DMS79 treated with DMSO at 0.1 percent for 48 hours (cell line): ENCODE results near the gene HOXB7.

Experiments used
- DNase-seq: peaks from one replicate; lab custom pipeline; 2025; lab: John Stamatoyannopoulos, UW

Gene HOXB7

DNA sequence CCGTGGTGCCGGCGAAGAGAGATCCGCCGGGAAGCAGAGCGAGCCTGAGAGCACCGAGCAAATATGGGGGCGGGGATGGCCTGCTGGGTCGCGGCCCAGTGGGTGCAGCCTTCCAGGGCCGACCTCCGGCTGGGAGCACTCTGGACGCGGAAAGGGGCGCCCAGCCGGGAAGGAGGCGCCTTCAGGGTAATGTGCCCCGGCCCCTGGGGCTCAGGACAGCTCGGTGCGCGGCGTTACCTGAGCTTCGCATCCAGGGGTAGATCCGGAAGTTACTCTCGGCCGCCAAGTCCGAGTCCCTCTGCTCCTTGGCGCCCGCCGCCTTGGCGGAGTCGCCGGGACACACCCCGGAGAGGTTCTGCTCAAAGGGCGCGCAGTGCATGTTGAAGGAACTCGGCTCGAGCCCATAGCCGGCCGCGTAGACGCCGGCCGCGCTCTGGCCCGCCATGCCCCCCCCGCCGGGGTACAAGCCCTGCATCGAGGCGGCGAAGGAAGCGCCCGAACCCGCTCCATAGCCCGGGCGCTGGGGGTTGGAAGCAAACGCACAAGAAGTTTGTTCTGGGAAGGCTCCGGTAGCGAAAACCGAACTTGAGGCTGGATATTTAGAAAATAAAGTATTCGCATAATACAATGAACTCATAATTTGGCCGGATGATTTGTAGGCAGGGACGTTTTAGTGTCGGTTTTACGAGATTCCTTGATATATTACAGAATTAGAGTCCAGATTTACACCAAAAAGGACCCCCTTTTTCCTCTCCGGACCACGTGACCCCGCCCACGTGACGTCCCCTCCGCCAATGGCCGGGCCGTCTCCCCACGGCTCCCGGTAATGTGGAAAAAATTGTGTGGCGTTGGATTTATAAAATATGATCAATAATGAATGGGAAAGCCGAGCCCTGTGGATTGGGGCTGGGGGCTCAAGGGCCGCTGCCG, at the start of gene HOXB7:
Gene HOXB7, minus strand, starts transcription at position 736 of the 930 bp plus-strand sequence. Its CDS starts 99 bp downstream, at position 637.
- DNase-seq: peak; percentile 62

DNA sequence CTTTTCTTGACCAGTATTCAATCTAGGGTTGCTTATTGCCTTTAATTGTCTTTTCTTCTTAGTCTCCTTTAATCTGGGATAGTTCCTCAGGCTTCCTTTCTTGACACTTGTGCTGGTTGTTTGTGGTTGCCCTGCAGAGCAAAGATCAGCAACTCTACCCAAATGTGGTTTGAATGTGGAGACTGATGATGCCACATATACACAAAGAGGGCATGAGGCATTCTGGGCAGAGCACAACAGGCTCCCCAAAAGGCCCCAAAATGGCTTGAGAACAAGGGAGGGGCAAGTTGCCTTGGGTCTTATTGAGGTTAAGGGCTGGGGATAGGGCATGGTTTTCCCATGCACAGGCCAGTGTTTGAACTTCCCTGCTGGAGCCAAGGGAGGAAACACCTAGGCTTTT, 45.1 kb upstream of the HOXB7 start:
- DNase-seq: no peak

DNA sequence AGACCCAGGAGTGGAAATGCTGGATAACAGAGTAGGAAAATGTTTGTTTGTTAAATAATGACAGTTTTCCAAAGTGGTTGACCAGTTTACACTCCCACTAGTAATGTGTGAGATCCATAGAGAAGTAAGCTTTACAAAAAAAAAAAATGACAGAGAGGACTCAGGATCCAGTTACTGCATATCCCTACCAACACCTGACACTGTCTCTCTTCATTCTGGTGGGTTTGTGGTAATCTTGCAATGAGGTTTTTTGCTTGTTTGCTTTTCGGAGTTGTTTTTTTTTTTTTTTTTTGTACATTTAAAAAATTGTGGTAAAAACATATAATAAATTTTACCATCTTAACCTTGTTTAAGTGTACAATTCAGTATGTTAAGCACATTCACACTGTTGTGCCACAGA, 38.9 kb upstream of the HOXB7 start:
- DNase-seq: no peak

DNA sequence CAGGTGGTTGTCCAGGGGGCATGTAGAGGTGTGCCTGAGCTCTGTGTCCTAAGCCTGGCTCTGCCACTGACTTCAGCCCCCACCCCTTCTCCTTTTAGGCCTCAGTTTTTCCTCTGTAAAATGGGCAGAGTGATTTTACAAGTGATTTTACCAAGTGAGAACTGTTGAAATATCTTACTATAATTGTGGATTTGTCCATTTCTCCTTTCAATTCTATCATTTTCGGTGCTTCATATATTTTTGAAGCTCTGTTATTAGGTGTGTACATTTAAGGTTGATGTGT, 37.1 kb upstream of the HOXB7 start:
- no peak for DNase-seq

DNA sequence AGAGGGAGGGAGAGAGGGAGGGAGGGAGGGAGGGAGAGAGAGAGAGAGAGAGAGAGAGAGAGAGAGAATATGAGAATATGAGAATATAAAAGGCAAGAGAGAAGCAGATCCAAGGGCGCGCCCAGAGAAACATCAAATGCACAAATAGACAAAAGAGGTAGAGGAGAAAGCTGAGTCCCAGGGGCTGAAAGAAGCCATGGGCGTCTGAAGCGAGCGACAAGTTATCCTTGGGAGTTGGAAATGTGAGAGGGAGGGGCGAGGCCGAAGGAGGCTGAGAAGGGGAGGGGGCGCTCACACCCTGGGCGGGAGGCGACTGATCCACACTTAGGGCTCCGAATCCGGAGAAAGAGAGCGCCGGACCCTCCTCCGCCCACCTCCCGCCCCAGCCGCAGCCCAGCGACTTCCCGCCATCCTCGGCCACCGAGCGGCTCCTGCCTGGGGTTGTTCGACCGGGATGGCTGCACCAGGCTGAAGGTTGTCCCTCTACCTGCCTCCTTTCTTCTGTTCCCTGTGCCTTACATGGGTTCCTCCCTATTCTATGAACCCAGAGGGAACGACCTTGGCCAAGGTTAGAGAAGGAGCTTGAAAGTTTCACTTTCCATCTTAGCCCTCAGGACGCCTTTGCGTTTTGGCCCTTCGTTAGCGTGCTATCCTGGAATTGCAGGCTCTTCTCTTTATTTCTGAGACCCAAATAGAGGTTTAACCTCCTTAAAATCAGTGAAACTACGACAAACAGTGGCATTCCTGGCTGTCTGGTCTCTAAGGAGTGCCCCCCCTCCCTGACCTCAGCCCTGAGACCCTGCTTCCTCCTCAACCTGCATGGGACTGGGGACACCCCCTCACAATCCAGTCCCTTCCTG, 36.5 kb upstream of the HOXB7 start:
- DNase-seq: peak; percentile 76

DNA sequence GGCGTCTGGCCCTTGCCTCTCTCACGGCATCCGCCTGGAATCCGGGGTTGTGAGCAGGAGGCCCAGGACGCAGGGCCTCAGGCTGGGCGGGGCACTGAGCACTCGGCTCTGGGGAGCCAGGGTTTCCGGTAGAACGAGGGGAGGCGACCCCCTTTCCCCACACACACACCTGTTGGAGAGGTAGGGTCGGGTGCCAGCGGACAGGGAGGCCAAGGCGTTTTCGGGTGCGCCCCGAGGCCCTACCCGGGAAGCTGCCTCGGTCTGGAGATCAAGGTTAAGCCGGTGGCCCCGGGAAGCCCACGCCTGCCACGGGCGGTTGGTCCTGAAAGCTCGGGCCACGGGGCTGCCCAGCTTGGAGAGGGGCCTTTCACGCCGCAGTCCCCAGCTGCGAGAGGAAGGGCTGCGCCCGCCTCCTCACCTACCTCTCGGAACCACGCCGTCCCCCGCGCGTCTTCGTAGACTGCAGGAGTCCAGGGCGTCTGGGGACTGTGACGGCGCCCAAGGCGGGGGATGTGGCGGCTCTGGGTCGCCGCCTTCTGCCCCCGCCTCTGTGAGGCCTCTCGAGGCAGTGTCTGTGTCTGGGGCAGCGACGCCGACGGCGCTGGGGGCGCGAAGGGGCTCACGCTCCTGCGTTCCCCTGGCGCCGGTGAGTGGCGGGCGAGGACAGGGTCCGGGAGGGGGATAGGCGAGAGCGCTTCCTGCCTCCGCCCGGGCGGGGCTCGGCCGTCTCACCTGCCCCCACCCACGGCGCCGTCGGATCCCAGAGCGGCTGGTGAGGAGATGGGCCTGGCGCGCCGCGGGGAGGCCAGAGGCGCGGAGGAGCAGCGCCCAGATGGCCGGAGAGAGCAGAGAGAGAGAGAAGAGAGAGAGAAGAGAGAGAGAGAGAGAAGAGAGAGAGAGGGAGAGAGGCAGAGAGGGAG, 35.6 kb upstream of the HOXB7 start:
- peak; percentile 53 for DNase-seq

DNA sequence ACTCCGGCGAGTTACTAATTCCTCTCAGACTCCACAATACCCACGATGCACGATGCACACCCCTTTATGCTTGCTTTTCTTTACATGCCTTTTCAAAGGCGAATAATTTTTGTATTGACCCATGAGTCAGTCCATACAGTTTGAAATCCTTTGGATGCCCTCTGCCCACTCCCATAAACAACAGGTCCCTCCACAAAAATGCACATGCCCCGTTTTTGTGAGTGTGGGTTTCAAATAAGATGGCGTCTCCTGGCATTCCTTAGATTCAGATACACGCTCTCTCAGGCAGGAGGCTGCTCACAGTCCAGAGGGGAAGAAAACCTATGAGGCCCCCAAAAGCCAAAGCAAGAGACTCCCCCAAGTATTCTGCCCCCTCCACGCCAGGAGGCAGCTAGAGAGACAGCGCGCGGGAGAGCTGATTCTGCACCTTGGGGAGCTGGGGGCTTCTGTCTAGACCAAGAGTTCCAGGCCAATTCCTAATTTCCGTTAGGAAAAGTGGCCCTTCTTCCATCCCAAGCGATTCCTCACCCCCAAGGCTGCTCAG, 34.9 kb upstream of the HOXB7 start:
- DNase-seq: peak; percentile 22

DNA sequence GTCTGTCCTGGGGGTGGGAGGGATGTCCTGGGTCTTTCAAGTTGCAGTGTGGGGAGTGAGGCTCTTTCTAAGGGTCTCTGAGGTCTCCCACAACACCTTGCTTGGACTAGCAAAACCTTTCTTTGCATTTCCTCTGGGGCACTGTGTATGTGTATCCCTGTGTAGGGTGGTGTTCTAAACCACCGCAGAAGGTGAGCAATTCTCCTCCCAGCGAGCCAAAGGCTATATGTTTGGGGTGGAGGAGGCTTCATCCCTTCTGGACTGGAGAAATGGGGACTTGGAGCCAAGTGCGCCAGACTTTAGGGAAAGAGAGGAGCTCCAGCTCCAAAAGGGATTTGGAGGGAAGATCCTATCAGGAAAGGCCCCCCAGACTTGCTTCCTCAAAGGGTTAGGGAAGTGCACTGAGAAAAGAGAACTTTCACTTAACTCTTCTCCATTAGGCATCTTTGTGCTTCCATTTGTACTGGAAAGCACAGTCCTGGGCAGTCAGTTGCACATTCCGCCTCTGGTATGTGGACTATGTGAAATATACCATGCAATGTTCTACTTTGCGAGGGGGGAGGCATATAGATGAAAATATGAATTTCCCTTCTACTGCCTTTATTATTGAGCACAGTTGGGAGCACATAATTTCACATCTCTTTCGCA, 34.2 kb upstream of the HOXB7 start:
- DNase-seq: no peak

DNA sequence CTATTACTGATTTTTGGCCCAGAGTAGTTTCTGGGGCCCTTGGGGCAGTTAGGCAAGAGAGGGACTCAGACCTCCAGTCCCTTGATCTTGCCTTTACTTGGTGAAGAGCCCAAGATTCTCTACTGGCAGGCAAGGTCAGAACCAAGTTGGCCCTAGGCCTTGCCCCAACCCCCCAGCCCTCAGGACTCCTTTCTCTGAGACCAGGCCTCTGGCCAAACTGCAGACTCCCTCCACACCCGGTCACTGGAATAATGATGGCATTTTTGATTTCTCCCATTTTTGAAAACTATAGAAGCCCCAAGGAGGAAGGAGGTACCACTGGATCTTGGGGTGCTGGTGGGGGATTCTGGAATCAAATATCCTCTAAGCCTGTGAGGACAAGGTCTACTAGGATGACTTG, 33.3 kb upstream of the HOXB7 start:
- DNase-seq: no peak

DNA sequence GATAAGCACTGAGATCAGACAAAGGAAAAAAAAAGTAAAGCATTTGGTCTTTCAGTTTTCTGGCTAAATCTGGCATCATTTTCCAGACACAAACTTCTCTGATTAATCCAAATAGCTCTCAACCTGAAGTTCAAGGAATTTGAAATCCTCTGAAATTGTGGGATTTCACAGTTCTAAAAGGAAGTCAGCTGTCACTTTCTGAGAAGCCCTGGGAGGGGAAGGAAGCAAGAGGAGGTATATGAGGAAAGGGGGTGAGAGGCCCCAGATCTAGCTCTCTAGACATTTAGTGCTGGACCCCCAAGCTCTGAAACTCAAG, 32.8 kb upstream of the HOXB7 start:
- no peak for DNase-seq

DNA sequence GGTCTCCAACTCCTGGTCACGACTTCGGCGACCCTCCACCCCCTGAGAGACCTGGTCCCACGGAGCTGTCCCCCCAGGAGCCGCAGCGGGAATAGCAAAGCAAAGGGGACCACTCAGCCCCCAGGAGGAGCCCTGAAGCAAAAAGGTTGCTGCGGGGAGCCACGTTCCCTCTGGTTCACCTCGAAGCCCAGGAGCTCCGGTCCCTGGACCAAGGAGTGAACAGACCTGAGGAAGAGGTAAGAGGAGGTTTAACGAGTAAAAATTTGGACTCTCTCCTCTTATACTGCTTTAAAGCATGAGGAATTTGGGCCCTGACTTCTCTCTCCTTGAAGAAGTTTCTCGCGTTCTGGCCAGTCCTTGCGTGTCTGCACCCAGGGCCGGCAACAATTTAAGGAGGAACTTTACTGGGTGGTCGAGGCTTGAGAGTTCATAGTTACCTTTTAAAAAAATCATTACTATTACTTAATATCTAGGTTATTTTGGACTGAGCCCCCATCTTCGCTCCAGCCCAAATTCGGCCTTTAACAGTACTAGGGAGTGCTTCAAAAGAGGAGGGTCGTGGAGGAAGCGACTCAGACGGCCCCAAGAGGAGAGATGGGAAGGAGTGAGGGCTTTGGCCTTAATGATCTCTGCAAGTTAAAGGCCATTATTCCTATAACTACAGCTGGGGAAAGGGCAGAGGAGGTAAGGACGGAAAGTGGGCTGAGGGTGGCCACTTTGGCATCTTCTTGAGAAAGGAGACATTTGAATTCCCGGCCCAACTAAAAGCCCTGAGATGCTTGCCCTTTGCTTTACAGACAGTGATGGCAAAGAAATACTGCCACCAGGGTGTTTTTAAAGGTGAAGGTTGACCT, 32.3 kb upstream of the HOXB7 start:
- no peak for DNase-seq

DNA sequence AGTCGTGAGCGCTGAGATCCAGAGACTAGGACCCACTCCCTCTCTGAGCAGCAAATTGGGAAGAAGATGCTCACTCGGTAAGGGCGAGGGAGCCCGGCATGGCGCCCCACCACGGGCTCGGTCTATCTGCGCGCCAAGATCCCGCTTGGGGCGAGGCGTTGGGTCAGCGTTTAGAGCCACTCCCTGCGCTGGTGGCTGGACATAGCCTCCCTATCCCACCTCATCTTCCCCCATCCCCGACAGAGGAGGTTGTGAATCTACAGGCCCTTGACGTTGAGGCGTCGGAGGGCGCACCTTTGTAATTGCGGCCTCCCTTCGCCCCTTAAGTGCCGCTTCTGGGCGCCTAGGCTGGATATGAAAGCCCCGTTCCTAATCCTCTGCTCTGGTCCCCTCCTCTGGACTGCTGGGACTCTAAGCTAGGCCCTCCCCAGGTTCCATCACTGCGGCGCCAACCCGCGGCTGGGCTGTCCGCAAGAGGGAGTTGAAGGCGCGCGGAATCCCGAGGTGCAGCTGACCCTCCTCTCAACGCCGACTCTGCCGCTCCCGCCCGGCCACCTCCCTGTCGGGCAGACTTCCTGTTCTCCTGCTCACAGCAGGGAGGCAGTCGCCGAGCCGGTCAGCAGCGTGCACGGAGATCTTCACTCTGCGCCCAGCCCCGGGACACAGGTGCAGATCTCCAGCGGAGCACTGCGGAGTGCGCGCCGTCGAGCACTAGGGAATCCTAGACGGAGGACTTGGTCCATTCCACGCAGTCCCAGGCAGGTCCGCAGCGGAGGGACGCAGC, 31.4 kb upstream of the HOXB7 start:
- DNase-seq: no peak

DNA sequence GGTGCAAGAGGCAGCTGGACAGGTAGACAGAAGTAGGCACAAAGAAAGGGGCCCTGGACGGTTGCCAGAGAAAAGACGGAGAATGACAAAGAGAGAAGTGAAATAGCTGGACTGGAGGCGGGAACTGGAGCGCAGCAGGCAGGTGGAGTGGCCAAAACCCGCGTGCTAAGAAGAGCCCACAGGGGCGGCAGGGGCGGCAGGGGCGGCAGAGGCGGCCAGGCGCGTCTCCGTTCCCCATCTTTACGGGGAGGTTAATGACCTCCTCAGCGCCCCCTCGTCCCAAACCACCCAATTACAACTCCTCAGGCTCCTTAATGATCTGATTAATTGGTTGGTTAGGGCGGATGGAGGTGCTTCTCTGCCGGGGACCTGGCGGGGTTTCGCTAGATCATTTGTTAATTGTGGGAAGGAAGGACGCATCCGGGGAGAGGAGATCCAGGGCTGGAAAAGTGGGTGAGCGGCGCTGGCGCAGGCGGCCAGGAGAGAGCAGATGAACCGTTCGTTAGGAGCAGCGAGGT, 30.8 kb upstream of the HOXB7 start:
- DNase-seq: no peak

DNA sequence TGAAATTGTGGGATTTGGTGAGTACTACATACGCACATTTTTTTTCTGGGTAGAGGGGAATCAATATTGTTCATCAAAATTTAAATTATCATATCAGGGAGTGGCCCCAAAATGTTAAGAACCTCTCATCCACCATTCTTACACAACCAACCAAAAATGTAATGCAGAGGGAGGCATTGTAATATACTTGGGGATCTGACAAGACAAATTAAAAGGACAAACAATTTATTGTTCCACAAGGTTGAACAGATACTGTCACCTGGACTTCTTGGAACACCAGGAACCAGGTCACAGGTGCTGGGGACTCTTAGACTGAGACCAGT, 30.0 kb upstream of the HOXB7 start:
- no peak for DNase-seq

DNA sequence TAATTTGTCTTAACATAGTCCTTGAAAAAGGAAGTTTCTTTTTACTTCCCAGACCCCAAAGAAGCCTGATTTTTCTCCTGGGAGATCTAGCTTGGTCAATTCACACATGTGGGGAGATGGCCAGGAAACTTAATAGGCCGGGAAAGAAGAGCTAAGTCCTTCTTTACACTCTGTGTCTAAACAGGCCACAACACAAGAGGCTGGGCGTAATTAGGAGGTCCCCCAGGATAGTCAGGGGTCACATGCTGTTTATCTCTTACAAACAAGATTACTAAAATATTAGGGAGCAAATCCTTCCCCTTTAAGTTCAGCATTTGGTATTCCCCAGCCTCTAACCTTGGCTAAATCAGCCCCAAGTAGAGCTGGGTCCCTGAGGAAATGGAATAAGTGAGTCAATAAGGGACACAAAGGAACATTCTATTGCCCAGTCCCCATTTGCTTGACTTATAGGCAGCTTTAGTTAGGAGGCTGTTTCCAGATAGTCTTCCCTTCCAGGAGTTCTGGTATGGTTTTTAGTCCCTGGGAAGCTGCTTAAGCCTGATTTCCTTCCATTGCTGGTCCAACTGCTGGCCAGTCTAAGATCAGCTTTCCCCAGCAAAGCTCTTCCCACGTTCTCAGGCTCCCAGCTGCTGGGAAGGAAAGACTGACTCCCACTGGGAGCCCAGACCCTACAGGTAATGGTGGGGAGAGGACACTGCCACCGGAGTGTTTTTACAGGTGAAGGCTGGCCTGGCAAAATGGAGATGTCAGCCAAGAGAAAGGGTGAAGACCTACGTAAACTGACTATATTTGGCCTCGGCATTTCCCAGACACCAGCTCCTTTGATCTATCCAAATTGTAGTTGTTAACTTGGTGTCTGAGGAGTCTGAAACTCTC, 29.4 kb upstream of the HOXB7 start:
- no peak for DNase-seq

DNA sequence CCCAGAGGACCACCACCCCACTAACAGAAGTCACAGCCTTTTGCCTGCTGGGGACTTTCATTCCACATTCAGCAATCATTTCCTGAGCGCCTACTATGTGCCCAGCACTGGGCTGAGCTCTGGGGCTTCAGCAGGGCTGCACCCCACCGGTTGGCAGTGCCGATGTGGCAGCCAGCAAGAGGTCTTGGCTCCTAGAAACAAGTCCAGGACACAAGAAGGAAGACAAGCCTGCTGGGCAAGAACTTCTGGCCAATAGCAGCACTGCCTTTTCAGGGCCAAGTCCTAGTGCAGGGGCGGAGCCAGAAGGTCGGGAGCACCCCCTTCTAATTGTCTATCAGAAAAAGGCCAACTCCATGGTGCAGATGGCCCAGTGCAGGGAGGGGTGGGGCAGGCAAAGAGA, 28.3 kb upstream of the HOXB7 start:
- DNase-seq: no peak

DNA sequence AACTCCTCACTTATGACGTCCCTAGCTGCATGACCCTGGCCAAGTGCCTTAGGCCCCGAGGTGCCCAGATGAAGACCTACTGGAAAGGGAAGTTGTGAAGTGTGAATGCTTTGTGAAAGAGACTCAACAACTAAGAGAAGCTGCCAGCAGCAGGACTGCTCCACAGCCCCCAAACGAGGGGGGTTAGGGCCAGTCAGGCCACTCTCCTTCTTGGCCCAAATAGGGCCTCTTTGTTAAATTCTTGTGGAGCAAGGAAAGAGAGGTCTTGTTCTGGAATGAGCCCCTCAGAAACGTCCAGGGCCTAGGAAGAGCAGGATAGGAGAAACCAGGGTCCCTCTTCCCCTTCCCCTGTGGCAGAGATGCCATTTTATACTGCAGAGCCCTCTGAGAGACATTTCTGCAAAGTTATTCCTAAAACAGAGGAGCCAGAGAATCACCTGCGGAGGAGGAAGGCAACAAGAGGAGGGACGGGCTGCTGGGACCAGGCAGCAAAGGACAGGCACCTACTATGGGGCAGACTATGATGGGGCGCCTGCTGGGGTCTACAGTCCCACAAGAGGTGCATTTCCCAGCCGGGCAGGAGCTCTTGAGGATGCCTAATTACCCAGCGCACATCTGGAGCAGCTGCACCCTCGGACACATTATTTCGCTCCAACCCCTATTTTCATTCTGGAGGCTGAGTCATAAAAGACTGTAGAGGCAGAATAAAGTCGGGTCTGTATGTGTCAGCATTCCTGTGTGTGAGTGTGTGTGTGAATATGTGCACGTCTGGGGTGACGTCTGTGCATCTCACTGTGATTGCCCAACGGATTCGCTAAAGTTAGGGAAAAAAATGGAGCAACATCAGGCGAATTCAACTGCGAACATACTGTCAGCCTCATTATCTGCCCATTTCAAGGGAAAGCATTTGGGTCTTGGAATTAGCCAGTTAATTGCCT, 26.8 kb upstream of the HOXB7 start:
- no peak for DNase-seq
